B cell (primary cell): ENCODE measurements around the gene CRABP1. TPM values are rescaled to one million over a fixed set of nuclear protein-coding genes. Genes with fewer than 3 reads are reported as not detected.

Experiments
- ATAC-seq: fragments of 200-7000 bp; cut with Tn5 transposase; one replicate; pipeline ENCODE4 v1.10.0; 2021; ENCODE audit warnings: low read depth, mild to moderate bottlenecking, moderate number of reproducible peaks, moderate library complexity
- CTCF ChIA-PET: fragments of 350-600 bp; sonication (Branson Sonifier 250); formaldehyde crosslinking; loops from one replicate; lab custom pipeline; 2021; ENCODE audit warnings: antibody characterized with exemption, inconsistent platforms; lab: Charles Lee
- POLR2A ChIA-PET: fragments of 350-600 bp; sonication (Branson Sonifier 250); formaldehyde crosslinking; loops from one replicate; lab custom pipeline; 2021; ENCODE audit warnings: antibody characterized with exemption; lab: Charles Lee
- DNase-seq: peaks from one replicate; pipeline ENCODE4 v3.0.0; 2013
- H2AFZ ChIP-seq: 2 replicates; pipeline ENCODE4 v1.6.1; 2012; ENCODE audit warnings: mild to moderate bottlenecking, low read depth, low read length; ENCODE audit not compliant: insufficient read depth, poor library complexity, severe bottlenecking
- H3K27ac ChIP-seq, 2 donors: 1 replicate in 1 of 2; 2 replicates in 1 of 2; pipeline ENCODE4 v1.5.1; 2012 to 2013; ENCODE audit warnings: low read length in 2 of 2, mild to moderate bottlenecking in 2 of 2, moderate library complexity in 1 of 2
- H3K27me3 ChIP-seq, 4 experiments: fragments of 200-600 bp in 1 of 4; sonication (generic) in 1 of 4; replicated peaks in 1 of 4; 1 replicate in 2 of 4; 2 replicates in 2 of 4; pipeline versions ENCODE4 v1.6.1 to v1.7.0; 2013 to 2016; ENCODE audit warnings: low read length in 3 of 4, mild to moderate bottlenecking in 2 of 4, mixed read lengths in 1 of 4, moderate library complexity in 1 of 4; ENCODE audit not compliant: insufficient read depth in 4 of 4, control insufficient read depth in 3 of 4; ENCODE audit errors: control extremely low read depth in 1 of 4
- H3K36me3 ChIP-seq, 2 experiments: replicated peaks in 1 of 2; 1 replicate in 1 of 2; 2 replicates in 1 of 2; pipeline versions ENCODE4 v1.6.1 to v1.7.1; 2013; ENCODE audit warnings: low read length in 1 of 2; ENCODE audit not compliant: insufficient read depth in 2 of 2, control insufficient read depth in 1 of 2; ENCODE audit errors: control extremely low read depth in 1 of 2, extremely low read depth in 1 of 2
- H3K4me1 ChIP-seq, 2 donors: fragments of 200-600 bp in 1 of 2; sonication (generic) in 1 of 2; 1 replicate in 1 of 2; 2 replicates in 1 of 2; pipeline versions ENCODE4 v1.5.1 to v1.6.1; 2013 to 2017; ENCODE audit warnings: low read length in 2 of 2; ENCODE audit not compliant: control insufficient read depth in 2 of 2, insufficient read depth in 2 of 2
- H3K4me2 ChIP-seq: replicated peaks from 2 replicates; pipeline ENCODE3; 2012; ENCODE audit warnings: mild to moderate bottlenecking, low read depth, low read length; ENCODE audit not compliant: poor library complexity, severe bottlenecking
- H3K4me3 ChIP-seq, 5 experiments: fragments of 200-600 bp in 1 of 5; sonication (generic) in 1 of 5; 1 replicate in 3 of 5; 2 replicates in 2 of 5; pipeline versions ENCODE4 v1.5.1 to v1.7.0; 2011 to 2016; ENCODE audit warnings: low read length in 4 of 5, mild to moderate bottlenecking in 4 of 5, low read depth in 2 of 5, control low read depth in 1 of 5, moderate library complexity in 1 of 5; ENCODE audit not compliant: insufficient read depth in 1 of 5; ENCODE audit errors: control extremely low read depth in 1 of 5, extremely low read depth in 1 of 5
- H3K79me2 ChIP-seq: fragments of 200-600 bp; sonication (generic); one replicate; pipeline ENCODE4 v1.6.0; 2016; ENCODE audit warnings: low read length; ENCODE audit not compliant: control insufficient read depth, insufficient read depth
- H3K9ac ChIP-seq: fragments of 200-600 bp; sonication (generic); 2 replicates; pipeline ENCODE4 v1.6.1; 2017; ENCODE audit warnings: mild to moderate bottlenecking, low read length, moderate library complexity
- H3K9me3 ChIP-seq, 3 donors: one replicate each; pipeline versions ENCODE4 v1.6.1 to v1.7.1; 2013; ENCODE audit warnings: low read length in 2 of 3; ENCODE audit not compliant: control insufficient read depth in 2 of 3, insufficient read depth in 1 of 3; ENCODE audit errors: control extremely low read depth in 1 of 3
- H4K20me1 ChIP-seq: 2 replicates; pipeline ENCODE4 v1.6.0; 2012; ENCODE audit warnings: mild to moderate bottlenecking, low read length; ENCODE audit not compliant: insufficient read depth, control insufficient read depth, poor library complexity, severe bottlenecking
- H3K27ac Mint-ChIP-seq: one replicate; pipeline ENCODE4 v1.8.0; 2021; ENCODE audit warnings: mixed read lengths
- H3K27me3 Mint-ChIP-seq: one replicate; pipeline ENCODE4 v1.8.0; 2021; ENCODE audit warnings: mixed read lengths
- H3K4me1 Mint-ChIP-seq: one replicate; pipeline ENCODE4 v1.8.0; 2021; ENCODE audit warnings: mixed read lengths
- H3K4me3 Mint-ChIP-seq: one replicate; pipeline ENCODE4 v1.8.0; 2021; ENCODE audit warnings: mixed read lengths
- H3K9me3 Mint-ChIP-seq: one replicate; pipeline ENCODE4 v1.8.0; 2022; ENCODE audit warnings: mixed read lengths; ENCODE audit not compliant: insufficient read depth
- EZH2 ChIP-seq: IDR thresholded peaks from 2 replicates; pipeline ENCODE4 v1.6.1; 2012; ENCODE audit warnings: borderline replicate concordance, low read depth, mild to moderate bottlenecking, moderate library complexity, low read length; ENCODE audit not compliant: insufficient read depth, poor library complexity, severe bottlenecking
- WGBS: methylation state at CpG from one replicate; pipeline ENCODE4 v1.1.5; 2013; ENCODE audit warnings: missing lambda C conversion rate; ENCODE audit not compliant: insufficient coverage; 5-methylcytosine and 5-hydroxymethylcytosine counted together
- intact Hi-C: fragments of 100-400 bp; cut with micrococcal nuclease; formaldehyde crosslinking; loops from one replicate; pipeline ENCODE4 v1.10.0; 2022
- polyA plus RNA-seq: library from polyadenylated mRNA; depleted of rRNA; stranded (reverse); fragments of >200 nt; gene quantifications from 2 replicates; pipeline ENCODE4 v1.2.3, GENCODE V29; 2012
- total RNA-seq, 2 donors: library from RNA; stranded (reverse); fragments of 120-200 nt in 1 of 2; gene quantifications; 1 replicate in 1 of 2; 2 replicates in 1 of 2; pipeline versions ENCODE4 v1.2.3 to v1.2.4, GENCODE V29; 2013 to 2022
- TF ChIP-seq, protein P1 (sequence below): fragments of 200-600 bp; IDR thresholded peaks from one replicate; pipeline ENCODE4 v1.8.0; 2022; ENCODE audit warnings: antibody characterized with exemption, mild to moderate bottlenecking

CRABP1 gene
- total and polyA plus RNA-seq, 2 donors (not counting 1 experiment from before 2014, with no cell fraction given) = not detected

DNA sequence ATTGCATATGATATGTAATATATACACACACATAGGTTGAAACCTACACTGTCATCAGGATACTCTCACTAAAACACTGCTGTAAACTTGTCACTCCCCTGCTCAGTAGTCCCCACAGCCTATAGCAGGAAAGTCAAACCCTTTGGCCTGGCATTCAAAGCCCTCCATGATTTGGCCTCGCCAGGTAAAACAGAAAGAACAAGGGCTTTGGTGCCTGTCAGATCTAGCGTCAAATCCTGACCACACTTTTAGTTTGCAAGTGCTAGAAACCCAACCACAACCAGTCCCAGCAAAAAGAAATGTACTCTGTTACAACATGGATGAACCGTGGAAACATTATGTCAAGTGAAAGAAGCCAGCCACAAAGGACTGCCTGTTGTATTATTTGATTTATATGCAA, 11.4 kb downstream of the CRABP1 start:
- H3K9me3 Mint-ChIP-seq = no peaks in the 10 kb centered on the region
- WGBS = 92% methylated on average over 2 of the region's 3 CpGs

DNA sequence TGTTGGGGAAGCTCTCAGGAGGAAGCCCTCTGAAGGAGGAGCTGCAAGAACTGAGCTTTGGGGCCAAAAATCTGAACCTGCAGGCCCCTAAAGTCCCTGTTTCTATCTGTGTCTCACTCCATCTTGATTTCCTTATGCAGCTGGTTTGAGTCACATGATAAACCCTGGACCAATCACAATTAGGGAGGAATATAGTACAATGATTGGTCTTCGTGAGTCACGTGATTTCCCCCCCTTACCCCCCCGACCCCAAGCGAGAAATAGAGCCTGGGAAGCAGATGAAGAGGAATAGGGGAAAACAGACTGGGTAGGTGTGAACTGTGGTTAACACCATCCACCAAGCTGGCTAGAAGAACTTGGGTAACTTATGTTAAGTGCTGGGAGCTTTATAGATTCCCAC, 12.9 kb downstream of the CRABP1 start:
- Mint-ChIP-seq H3K27me3 (peaks cover 12% of the 10 kb centered on the region), H3K9me3 (no peaks in the 10 kb centered on the region), H3K4me3 (no peak overlapping the region), H3K4me1 (no peaks in the 10 kb centered on the region), H3K27ac (no peak overlapping the region)
- DNase-seq = no peak
- Histone ChIP-seq H2AFZ (peak overlapping the region; percentile 22), H3K4me1 (no peaks in the 10 kb centered on the region), H3K4me3 (no peak overlapping the region), H3K27me3 (no peaks in the 10 kb centered on the region), H3K9me3 (no peaks in the 10 kb centered on the region), H3K27ac (no peak overlapping the region), H4K20me1 (no peaks in the 10 kb centered on the region), H3K4me2 (no peak overlapping the region), H3K9ac (no peak overlapping the region), H3K79me2 (no peaks in the 10 kb centered on the region), H3K36me3 (no peaks in the 10 kb centered on the region)
- CTCF ChIA-PET = no interaction called here
- ATAC-seq = no peak
- POLR2A ChIA-PET = no interaction called here
- TF ChIP-seq, protein P1, sequence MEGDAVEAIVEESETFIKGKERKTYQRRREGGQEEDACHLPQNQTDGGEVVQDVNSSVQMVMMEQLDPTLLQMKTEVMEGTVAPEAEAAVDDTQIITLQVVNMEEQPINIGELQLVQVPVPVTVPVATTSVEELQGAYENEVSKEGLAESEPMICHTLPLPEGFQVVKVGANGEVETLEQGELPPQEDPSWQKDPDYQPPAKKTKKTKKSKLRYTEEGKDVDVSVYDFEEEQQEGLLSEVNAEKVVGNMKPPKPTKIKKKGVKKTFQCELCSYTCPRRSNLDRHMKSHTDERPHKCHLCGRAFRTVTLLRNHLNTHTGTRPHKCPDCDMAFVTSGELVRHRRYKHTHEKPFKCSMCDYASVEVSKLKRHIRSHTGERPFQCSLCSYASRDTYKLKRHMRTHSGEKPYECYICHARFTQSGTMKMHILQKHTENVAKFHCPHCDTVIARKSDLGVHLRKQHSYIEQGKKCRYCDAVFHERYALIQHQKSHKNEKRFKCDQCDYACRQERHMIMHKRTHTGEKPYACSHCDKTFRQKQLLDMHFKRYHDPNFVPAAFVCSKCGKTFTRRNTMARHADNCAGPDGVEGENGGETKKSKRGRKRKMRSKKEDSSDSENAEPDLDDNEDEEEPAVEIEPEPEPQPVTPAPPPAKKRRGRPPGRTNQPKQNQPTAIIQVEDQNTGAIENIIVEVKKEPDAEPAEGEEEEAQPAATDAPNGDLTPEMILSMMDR = no peak
- TF ChIP-seq EZH2 = no peak
- intact Hi-C loops = no loop called here
- WGBS = no CpG with 5 or more reads among the region's 4 CpGs

More for the DNA sequence above, 11.4 kb downstream of the CRABP1 start:
- intact Hi-C loops = no loop called here
- no peaks in the 10 kb centered on the region for H3K27me3 ChIP-seq
- H3K36me3 ChIP-seq = no peaks in the 10 kb centered on the region
- Mint-ChIP-seq H3K4me3 (no peak overlapping the region), H3K27ac (no peak overlapping the region), H3K27me3 (peaks cover 10% of the 10 kb centered on the region), H3K4me1 (no peaks in the 10 kb centered on the region)
- ChIA-PET POLR2A (no interaction called here), CTCF (no interaction called here)
- ATAC-seq (no peak), DNase-seq (no peak)
- no peaks in the 10 kb centered on the region for H3K4me1 ChIP-seq
- H3K27ac ChIP-seq = no peak overlapping the region
- H3K4me2 ChIP-seq = no peak overlapping the region
- no peaks in the 10 kb centered on the region for H4K20me1 ChIP-seq
- H2AFZ ChIP-seq = no peak overlapping the region
- no peak for TF ChIP-seq EZH2
- TF ChIP-seq, protein P1 = no peak
- no peak overlapping the region for H3K4me3 ChIP-seq
- H3K9ac ChIP-seq = no peak overlapping the region
- no peaks in the 10 kb centered on the region for H3K9me3 ChIP-seq
- H3K79me2 ChIP-seq = no peaks in the 10 kb centered on the region
